Glomerular endothelial cell (primary cell): ENCODE measurements around the gene PCDHGA1. TPM values are rescaled to one million over a fixed set of nuclear protein-coding genes. Genes with fewer than 3 reads are reported as not detected.
"Not testable (repeated sequence)": the region's sequence is repeated elsewhere in the genome, so short reads cannot be mapped to it uniquely, and the experiment has no call there.

Experiments used
- DNase-seq: peaks from one replicate; pipeline ENCODE4 v3.0.0-alpha.2; 2011; ENCODE audit warnings: low read depth, low spot score; ENCODE audit errors: extremely low read depth
- total RNA-seq: library from RNA; depleted of rRNA; stranded (reverse); fragments of >200 nt; gene quantifications from 2 replicates; pipeline ENCODE4 v1.2.3, GENCODE V29; 2015

PCDHGA1 gene
- total RNA-seq, 1 donor from 2014 or later = 1.2 TPM

- not testable (repeated sequence) for DNase-seq
Observed at GRCh38 chr5:141407790-141408505, 77.6 kb downstream of the PCDHGA1 start, which contains the start of gene PCDHGB6. Gene PCDHGB6 (plus strand): TSS chr5:141408021. CDS start chr5:141408203, 182 bp downstream.

GRCh38 chr5:141409598-141410306 lies 79.4 kb downstream of the PCDHGA1 start:
- no peak for DNase-seq

- DNase-seq = no peak
Observed at GRCh38 chr5:141411575-141411974, 81.3 kb downstream of the PCDHGA1 start.

GRCh38 chr5:141412854-141413539 lies 82.7 kb downstream of the PCDHGA1 start, which contains the start of gene PCDHGA10:
Gene PCDHGA10 (plus strand): TSS chr5:141412987. CDS start chr5:141413176, 189 bp downstream.
- DNase-seq = no peak

- no peak for DNase-seq
Observed at GRCh38 chr5:141413540-141414069, 83.3 kb downstream of the PCDHGA1 start.

- DNase-seq = not testable (repeated sequence)
Observed at GRCh38 chr5:141414548-141415274, 84.4 kb downstream of the PCDHGA1 start.

GRCh38 chr5:141415275-141415618 lies 84.9 kb downstream of the PCDHGA1 start:
- DNase-seq = not testable (repeated sequence)

- DNase-seq = not testable (repeated sequence)
Observed at GRCh38 chr5:141417494-141418172, 87.3 kb downstream of the PCDHGA1 start, which contains the start of gene PCDHGB7. Gene PCDHGB7 (plus strand): TSS chr5:141417677. CDS start chr5:141417860, 183 bp downstream.

- no peak for DNase-seq
Observed at GRCh38 chr5:141419074-141419880, 89.0 kb downstream of the PCDHGA1 start.

GRCh38 chr5:141420855-141421488 lies 90.7 kb downstream of the PCDHGA1 start, which contains the start of gene PCDHGA11:
Gene PCDHGA11 (plus strand): TSS chr5:141421051. CDS start chr5:141421228, 177 bp downstream.
- DNase-seq = no peak

- DNase-seq = no peak
Observed at GRCh38 chr5:141421489-141421855, 91.2 kb downstream of the PCDHGA1 start.

GRCh38 chr5:141422742-141423291 lies 92.5 kb downstream of the PCDHGA1 start:
- no peak for DNase-seq

- no peak for DNase-seq
Observed at GRCh38 chr5:141427783-141428426, 97.6 kb downstream of the PCDHGA1 start.

- no peak for DNase-seq
Observed at GRCh38 chr5:141430332-141431113, 100.2 kb downstream of the PCDHGA1 start, which contains the start of gene PCDHGA12. Gene PCDHGA12 (plus strand): TSS chr5:141430507. CDS start chr5:141430760, 253 bp downstream.

GRCh38 chr5:141431286-141431685 lies 101.0 kb downstream of the PCDHGA1 start:
- no peak for DNase-seq

- not testable (repeated sequence) for DNase-seq
Observed at GRCh38 chr5:141432308-141432707, 102.0 kb downstream of the PCDHGA1 start.

GRCh38 chr5:141432726-141433125 lies 102.4 kb downstream of the PCDHGA1 start:
- not testable (repeated sequence) for DNase-seq
